ENCODE results near the gene PHYKPL. TPM values are rescaled to one million over a fixed set of nuclear protein-coding genes. Genes with fewer than 3 reads are reported as not detected.

The PHYKPL gene
- total RNA-seq, 1 donor from 2014 or later, result 77.8 TPM

- Histone ChIP-seq H3K9me3 (no peaks in the 10 kb centered on the region), H3K27ac (no peak overlapping the region), H3K27me3 (no peaks in the 10 kb centered on the region), H3K4me1 (no peaks in the 10 kb centered on the region), H3K4me3 (no peak overlapping the region), H3K36me3 (no peaks in the 10 kb centered on the region)
- no peak for TF ChIP-seq POLR2AphosphoS5 (IDR thresholded peaks at IDR 0.05; ENCODE audit: insufficient read depth in 1 of 2, low read depth in 1 of 2)
- no peak for TF ChIP-seq CTCF (IDR thresholded peaks at IDR 0.05)
- no peak for TF ChIP-seq POLR2A (IDR thresholded peaks at IDR 0.05)
- intact Hi-C loops (cut with DNase I), result no loop called here
- no peak for DNase-seq (ENCODE audit: extremely low spot score in 2 of 2)
Observed at GRCh38 chr5:178273665-178274541, 41.3 kb upstream of the PHYKPL start.

GRCh38 chr5:178273041-178273440 lies 40.4 kb upstream of the PHYKPL start:
- no peak overlapping the region for H3K27ac ChIP-seq
- H3K27me3 ChIP-seq, result no peaks in the 10 kb centered on the region
- no peaks in the 10 kb centered on the region for H3K4me1 ChIP-seq
- no peak overlapping the region for H3K4me3 ChIP-seq
- TF ChIP-seq POLR2AphosphoS5 (IDR thresholded peaks at IDR 0.05; ENCODE audit: insufficient read depth in 1 of 2, low read depth in 1 of 2) (no peak), POLR2A (IDR thresholded peaks at IDR 0.05) (no peak), CTCF (IDR thresholded peaks at IDR 0.05) (no peak)
- no peaks in the 10 kb centered on the region for H3K9me3 ChIP-seq
- DNase-seq (ENCODE audit: extremely low spot score in 2 of 2), result no peak
- intact Hi-C loops (cut with DNase I), result no loop called here
- H3K36me3 ChIP-seq, result no peaks in the 10 kb centered on the region

- H3K4me3 ChIP-seq, result no peak overlapping the region
- no peaks in the 10 kb centered on the region for H3K4me1 ChIP-seq
- DNase-seq (ENCODE audit: extremely low spot score in 2 of 2), result no peak
- H3K9me3 ChIP-seq, result no peaks in the 10 kb centered on the region
- no peak overlapping the region for H3K27ac ChIP-seq
- H3K27me3 ChIP-seq, result no peaks in the 10 kb centered on the region
- intact Hi-C loops (cut with DNase I), result no loop called here
- no peaks in the 10 kb centered on the region for H3K36me3 ChIP-seq
- TF ChIP-seq POLR2A (IDR thresholded peaks at IDR 0.05), result no peak
- no peak for TF ChIP-seq POLR2AphosphoS5 (IDR thresholded peaks at IDR 0.05; ENCODE audit: insufficient read depth in 1 of 2, low read depth in 1 of 2)
- TF ChIP-seq CTCF (IDR thresholded peaks at IDR 0.05), result no peak
Observed at GRCh38 chr5:178272591-178272990, 40.0 kb upstream of the PHYKPL start.

- no peaks in the 10 kb centered on the region for H3K4me1 ChIP-seq
Observed at GRCh38 chr5:178271726-178272479, 39.3 kb upstream of the PHYKPL start.

More at GRCh38 chr5:178271726-178272479, 39.3 kb upstream of the PHYKPL start:
- Histone ChIP-seq H3K9me3 (no peaks in the 10 kb centered on the region), H3K4me3 (no peak overlapping the region), H3K27ac (no peak overlapping the region), H3K36me3 (no peaks in the 10 kb centered on the region), H3K27me3 (no peaks in the 10 kb centered on the region)
- intact Hi-C loops (cut with DNase I), result no loop called here
- DNase-seq (ENCODE audit: extremely low spot score in 2 of 2), result no peak
- no peak for TF ChIP-seq CTCF (IDR thresholded peaks at IDR 0.05)
- no peak for TF ChIP-seq POLR2A (IDR thresholded peaks at IDR 0.05)
- no peak for TF ChIP-seq POLR2AphosphoS5 (IDR thresholded peaks at IDR 0.05; ENCODE audit: insufficient read depth in 1 of 2, low read depth in 1 of 2)
